ENCODE measurements around the gene PCNA.
"Not testable (repeated sequence)": the region's sequence is repeated elsewhere in the genome, so short reads cannot be mapped to it uniquely, and the experiment has no call there.

PCNA gene

DNA sequence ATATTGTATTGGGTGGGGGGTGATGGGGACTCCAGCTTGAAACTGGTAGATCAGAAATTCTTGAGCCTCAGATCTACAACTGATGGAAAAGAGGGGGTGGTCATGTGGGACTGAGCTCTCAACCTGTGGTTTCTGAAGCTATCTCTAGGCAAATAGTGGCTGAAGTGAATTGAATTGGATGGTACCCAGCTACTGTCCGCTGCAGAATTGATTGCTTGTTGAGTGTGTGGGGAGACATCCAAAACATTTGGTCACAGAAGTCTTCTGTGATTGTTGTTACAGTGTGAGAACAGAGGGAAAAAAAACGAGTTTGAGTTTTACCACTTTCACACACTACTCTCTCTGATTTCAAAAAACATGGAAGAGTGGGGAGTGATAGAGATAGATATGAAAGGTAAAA lies 21.9 kb upstream of the PCNA start:
- no peak for DNase-seq

DNA sequence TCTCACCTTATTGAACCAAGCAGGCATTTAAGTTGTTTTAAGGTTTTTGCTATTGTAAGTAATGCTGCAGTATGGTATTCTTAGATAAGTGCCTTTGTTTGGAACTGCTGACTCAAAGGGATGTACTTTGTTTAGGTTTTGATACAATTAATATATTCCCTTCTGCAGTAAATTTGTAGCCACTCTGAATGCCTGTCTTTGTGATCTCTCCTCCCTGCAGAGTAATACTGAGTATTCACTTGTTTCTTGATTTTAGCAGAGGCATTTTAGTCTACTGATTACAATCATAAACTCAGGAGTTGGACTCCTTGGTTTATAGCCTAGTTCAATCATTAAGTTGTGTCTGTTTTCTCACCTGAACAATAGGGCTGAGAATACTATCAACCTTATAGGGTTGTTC lies 20.4 kb upstream of the PCNA start:
- DNase-seq, result no peak

DNA sequence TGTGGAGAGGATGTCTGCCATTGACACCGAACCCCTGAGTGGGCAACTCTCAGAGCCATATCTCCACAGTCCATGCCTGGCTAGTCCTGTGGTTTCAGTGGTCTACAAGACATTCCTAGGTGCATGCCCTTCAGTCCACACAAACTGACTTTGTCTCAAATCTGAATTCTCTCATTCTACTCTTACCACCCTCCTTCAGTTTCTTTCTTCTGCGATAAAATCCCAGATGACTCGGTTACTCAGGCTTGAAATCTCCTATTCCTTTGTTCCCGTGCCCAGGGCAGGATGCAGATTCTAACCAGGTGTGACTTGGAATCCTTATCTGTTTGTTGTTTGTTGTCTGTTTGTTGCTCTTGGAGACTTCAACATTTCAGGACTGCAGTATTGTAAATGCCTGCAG lies 16.3 kb upstream of the PCNA start:
- DNase-seq, result no peak

DNA sequence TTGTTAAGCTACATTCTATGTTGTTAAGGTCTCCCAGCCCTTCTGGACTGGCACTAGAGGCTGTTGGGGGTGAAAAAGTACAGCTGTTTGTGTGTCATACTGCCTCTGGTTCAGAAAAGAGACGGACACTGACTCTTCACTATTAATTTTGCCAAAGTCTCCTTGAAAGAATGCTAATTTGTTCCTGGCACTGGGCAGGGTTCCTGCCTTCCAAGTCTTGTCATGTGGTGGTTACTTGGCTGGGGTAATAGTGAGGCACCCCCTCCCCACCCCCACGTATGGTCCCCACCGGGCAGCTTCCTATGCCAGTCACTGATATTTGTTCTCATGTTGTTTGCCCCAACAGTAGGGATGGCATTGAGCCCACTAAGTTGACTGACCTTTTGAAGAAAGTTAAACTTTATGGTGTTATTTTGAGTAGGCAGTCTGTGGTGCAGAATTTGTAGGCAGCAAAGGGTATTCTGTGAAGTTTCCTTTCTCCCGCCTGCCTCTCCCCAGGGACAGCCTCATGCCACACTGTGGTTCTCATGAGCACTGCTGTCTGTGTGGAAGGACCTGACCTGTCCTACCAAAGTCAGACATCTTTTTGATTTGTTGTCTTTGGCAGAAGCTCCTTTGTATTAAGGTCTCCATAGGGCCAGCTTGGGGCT lies 15.7 kb upstream of the PCNA start:
- DNase-seq, result no peak

DNA sequence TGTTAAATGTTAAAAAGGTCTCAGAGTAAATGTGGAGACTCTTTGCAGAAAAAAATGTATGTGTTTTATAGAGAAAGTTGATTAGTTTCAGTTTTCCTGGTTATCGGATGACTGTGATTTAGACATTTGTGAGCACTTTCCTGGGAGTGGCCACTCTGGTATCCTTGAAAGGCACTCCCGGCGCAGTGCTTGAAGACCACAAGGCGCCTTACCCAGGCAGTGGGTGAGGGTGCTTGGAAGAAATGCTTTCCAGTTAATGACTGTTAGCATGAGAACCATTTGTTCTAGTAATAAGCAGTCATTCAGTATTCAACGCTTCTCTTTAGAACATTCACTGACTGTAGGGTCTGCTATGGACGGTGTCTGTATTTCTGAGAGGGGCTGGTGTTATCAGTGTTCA lies 14.2 kb upstream of the PCNA start:
- no peak for DNase-seq

DNA sequence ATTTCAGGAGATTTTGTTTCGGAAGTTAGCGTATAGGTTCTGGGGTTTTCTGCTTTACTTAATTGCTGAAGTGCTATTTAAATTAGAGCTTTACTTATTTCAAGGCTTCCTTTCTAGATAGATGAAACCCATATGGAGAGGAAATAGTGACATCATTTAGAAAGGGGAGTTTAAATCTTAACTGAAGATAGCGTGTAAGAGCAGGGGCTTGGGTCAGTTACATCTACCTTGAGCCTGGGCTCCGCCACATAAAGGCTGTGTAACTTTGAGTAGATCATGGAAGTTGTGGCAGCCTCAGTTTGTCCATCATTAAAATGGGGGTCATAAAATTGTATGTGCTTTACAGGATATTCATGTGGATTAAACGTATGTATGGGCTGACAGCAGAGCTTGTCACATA lies 11.7 kb upstream of the PCNA start:
- no peak for DNase-seq

DNA sequence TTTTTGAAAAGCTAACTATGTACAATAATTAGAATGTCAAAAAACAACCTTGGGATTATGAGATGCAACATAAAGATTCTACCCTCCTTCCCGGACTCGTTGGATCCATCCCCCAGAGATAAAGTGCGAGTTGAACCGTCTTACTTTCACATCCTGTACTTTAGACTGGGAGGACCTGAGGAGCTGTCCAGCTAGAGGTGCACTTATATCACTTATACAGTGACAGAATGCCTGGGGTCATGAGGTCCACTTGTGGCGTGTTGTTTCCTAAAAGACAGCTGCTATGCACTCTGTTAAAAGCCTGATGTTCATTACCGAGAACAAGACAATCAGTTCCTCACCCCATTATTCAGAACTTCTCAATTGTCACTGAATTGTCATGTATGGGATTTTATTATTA lies 9.1 kb upstream of the PCNA start:
- no peak for DNase-seq

DNA sequence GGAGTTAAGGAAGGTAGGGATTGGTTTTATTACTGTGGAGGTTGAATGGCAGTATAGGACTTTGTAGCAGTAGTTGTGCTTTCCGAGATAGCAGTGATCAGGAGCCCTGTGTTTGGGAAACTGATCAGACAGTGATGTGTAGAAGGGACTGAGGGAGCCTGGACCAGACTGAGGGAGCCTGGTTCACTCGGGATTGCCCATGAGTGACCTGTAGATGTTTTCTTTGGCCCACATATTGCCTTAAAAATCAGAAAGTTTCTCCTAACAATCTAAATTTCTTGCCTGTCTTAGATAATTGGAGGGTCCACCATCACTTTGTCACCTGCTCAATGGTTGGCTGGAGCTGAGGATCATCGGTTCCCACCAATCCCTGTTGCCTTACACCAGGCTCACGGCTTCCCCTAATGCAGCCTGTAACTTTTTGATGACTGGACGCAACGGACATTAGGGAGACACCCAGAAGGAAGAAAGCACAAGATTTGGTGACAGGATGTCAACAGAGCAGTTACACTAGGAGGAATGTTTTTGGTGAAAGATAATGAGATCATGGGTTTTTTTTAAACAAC lies 8.2 kb upstream of the PCNA start:
- DNase-seq, result no peak

DNA sequence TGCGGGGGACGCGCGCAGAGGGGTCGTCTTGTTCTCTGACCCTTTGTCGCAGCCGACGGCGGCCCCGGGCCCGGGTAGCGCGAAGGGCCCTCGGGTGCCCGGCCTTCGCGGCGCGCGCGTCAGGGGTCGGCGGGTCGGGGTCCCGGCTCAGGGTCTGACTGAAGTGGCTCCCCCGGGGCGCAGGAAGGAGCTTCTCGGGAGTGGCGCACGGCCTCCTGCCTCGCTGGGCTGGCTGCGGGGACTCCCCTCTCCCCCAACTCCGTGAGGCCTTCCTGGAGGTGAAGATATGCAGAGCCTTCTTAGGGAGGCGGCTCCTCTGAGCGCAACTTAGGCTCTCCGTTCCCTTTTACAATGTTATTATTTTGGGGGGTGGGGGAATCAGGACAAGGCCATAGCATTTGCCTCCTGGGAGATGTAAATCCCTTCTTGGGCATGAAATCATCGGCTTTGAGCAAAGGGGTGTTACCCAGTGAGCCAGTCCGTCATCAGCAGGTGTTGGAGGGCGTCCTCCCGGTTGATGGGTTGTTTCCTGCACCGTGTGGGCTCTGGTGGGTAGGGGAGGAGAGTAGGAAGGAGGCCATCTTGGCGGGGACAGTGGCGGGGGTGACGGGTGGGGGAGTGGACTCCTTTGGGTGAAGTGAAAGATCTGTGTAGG lies 7.6 kb upstream of the PCNA start:
- DNase-seq, result peak; percentile 78 to 79

DNA sequence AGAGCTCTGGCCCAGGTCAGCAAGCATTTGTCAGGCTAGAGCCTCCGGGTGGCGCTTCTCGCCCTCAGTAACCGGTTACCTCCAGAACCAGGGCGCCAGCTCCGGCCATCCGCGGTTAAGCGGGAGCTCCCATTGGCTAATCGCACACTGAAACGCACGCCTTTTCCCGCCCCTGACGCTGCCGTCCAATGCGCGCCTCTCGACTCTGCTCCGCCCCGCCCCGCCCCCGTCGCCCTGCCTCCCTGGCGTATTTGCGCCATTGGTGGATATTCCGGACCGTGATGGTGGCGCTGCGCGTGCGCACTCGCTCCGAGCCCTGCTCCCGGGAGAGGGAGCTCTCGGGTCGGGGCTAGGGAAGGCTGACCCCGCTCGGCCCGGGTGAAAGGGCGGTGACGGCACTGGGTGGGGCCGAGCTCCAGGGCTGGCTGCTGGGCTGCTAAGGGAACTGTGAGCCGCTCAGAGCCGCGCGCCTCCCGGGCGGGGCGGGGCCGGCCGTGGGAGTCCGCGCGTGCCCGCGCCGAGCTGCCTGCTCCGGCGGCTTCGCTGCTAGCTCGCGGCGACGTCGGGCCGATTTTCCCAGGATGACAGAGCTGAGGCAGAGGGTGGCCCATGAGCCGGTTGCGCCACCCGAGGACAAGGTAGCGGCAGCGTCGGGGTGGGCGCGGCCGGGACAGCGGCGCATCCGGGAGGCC lies 6.9 kb upstream of the PCNA start, which contains the start of gene CDS2:
Gene CDS2, plus strand, starts transcription at position 497 of the 692 bp plus-strand sequence. Its CDS starts 85 bp downstream, at position 582.
- peak; percentile 100 for DNase-seq

DNA sequence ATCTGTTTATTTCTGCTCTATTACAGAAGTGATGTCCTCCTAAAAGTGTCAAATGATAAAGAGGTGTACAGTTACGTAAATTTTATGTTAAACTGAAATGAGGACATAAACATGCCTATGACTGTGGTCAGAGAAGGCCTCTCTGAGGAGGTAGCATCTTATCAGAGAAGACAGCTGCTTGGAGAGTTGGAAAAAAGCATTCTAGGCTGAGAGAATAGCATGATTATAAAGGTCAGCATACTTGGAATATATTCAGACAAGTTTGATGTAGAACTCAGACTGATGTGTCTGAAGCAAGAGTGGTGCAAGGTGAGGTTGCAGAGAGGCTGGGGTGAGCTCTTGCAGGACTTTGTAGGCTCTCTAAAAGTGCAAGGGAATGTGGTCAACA lies 3.1 kb upstream of the PCNA start:
- no peak for DNase-seq

DNA sequence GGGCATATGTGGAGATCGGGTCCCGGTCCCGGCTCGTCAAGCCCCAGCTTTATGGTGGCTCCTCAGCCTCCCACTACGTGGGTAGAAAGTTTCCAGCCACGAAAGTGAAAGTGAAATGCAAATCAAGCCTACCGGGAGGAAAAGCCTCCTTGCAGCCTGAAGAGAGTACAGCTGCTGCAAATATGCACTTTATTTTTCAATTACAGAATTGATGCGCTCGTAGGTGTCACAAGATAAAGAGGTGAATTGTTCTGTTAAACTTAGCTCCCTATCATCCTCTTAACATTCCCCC lies 373 bp upstream of the PCNA start:
- no peak for DNase-seq

DNA sequence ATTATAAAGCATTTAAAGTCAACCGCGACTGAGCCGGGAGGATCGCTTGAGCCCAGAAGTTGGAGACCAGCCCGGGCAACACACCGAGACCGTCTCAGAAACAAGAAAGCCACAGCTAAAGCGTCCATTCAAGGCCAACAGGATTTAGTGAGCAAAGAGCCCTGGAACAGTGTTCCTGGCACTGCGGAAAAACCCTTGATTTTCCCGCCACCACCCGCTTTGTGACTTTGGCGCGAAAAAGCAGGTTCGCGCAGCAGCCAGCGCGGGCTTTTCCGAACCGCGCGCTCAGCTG lies 669 bp downstream of the PCNA start:
- no peak for DNase-seq

DNA sequence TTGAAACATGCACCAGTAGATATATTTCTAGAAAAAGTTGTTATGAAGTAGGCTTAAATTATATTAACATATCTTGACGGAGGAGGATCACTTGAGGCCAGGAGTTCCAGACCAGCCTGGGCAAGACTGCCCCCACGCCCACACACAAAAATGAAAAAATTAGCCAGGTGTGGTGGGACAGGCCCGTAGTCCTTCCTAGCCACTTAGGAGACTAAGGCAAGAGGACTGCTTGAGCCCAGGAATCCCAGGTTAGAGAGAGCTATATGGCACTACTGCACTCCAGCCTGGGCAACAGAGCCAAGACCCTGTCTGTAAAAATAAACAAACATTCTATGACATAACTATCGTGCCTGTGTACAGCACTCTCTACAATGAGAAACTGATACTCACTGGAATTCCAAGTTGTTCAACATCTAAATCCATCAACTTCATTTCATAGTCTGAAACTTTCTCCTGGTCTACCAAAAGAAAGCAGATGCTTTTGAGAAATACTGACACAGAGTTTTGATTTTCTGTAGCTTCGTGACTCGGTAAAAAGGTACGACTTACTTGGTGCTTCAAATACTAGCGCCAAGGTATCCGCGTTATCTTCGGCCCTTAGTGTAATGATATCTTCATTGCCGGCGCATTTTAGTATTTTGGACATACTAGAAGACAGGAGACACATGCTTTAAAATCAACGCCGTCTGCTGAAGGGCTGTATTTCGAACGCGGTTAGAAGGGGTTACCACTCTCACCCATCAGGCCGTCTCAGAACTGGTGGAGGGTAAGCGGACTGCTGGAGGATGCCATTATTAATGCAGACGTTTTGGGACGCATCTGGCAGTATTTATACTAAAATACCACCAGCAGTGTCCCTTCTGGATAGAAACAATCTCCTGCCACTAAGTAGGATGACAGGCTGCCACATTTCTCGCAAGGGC lies 1.3 kb downstream of the PCNA start:
- peak; percentile 36 to 51 for DNase-seq

DNA sequence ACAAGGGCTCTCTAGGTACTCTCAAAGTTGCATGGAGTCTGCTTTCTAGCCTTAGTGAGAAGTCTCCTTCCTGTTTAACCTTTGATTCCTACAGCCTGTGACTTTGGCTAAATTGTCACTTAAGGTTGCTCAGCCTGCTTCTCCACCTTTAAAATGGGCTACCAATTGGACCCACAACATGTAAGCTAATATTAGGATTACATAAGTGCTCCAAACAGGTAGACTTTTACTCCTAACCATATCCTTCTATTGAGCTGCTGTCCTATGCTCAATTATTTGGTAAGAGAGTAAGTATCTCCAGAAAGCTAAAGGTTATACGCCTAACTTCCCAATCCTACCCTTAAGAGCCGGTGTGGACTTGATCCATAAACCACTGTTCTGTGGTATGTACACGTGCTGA lies 2.9 kb downstream of the PCNA start:
- no peak for DNase-seq

DNA sequence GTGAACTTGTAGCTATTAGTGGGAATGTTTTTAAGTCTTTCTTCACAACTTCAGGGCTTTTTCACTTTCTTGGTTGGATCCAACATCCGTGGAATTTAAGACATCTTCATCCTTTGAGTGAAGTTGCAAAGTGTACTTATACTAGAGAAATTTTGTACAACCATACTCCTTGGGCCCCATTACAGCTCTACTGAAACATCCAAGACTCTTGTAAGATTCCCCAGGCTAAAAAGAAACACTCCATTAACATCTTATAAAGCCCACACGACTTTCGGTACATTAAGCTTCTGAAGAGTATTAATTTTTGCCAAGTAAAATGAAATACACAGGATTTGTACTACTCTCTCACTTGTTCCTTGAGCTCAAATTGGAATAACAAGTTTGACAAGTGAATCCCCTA lies 5.4 kb downstream of the PCNA start:
- no peak for DNase-seq

DNA sequence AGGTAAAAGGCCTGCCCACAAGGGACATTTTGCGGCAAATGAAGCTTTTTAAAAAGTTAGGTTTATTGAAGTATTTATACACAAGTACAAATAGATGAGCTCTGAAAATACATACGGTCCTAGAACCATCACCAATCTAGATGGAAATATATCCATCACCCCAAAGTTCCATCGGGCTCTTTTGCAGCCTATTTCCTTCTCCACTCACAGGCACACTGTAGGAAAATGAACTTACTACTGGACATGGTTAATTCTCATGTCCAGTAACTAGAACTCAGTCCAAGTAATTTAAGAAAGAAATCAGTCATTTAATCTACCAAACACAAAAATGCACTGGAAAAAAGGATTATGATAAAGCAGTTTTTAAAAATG lies 6.2 kb downstream of the PCNA start:
- DNase-seq, result no peak

DNA sequence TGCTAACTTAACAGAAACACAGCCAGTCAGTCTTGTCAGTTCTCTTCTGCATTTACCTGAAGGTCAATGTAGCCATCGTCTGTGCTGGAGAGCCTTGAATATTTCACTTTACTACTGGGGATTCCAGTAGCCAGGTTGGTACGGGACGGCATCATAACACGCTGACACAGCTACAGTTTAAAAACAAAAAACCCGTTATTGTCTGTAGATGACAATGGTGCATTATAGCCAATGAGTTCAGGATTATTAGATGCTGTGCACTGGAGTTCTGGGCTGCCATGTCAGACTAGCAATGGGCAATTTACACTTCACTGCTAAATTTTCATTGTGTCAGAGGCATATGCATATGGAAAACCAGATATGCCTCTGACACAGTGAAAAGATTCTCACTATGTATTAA lies 10.5 kb downstream of the PCNA start:
- DNase-seq, result no peak

DNA sequence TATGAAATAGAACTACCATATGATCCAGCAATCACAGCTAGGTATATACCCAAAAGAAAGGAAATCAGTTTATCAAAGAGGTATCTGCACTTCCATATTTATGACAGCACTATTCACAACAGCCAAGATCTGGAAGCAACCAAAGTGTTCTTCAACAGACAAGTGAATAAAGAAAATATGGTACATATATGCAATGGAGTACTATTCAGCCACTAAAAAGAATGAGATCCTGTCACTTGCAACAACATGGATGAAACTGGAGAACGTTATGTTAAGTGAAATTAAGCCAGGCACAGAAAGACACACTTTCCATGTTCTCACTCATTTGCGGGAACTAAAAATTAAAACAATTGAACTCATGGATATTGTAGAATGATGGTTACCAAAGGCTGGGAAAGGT lies 15.3 kb downstream of the PCNA start:
- DNase-seq, result no peak

DNA sequence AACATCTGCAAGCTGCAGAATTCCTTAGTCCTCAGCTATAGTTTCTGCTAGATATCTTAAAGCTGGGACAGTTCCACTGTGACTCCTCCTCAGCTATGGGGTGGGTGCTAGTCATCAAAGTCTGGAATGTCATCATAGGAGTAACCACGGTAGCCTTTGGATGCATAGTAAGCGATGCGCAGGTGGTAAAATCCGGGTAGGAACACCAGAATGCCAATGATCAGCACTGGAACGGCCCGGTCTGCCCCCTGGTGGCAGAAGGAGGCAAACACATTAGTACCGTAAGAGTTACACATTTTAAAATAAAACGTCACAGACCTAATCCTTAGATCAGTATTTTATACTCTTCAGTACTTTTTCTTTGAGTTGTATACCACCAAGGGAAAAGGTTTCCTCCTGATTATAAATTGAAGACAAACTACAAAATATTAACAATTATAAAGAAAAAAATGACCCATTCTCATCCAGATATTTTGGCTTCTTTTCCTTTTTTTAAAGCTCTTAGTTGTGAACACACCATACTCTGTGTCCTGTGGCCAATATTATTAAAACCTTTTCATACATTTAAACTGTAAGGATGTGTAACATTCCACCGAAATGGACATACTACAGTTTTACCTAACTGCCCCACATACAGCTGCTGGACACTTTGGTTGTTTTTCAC lies 18.9 kb downstream of the PCNA start:
- peak; percentile 86 to 88 for DNase-seq

DNA sequence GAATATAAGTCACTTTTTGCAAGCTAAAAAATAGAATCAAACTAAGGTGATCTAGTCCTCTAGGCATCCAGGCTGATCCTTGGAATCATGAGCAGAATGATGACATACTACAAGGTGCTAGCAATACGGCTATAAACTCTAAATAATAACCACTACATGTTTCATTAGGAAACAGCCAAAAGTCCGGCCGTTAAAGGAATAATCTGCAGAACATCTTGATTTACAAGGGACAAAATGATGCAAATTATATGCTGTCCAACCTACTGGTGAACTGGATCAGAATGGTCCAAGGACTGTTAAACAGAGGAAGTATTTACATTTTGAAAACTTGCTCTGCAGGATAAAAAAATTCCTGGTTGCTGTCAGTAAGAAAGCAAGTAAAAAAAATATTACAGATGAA lies 19.8 kb downstream of the PCNA start:
- not testable (repeated sequence) for DNase-seq

DNA sequence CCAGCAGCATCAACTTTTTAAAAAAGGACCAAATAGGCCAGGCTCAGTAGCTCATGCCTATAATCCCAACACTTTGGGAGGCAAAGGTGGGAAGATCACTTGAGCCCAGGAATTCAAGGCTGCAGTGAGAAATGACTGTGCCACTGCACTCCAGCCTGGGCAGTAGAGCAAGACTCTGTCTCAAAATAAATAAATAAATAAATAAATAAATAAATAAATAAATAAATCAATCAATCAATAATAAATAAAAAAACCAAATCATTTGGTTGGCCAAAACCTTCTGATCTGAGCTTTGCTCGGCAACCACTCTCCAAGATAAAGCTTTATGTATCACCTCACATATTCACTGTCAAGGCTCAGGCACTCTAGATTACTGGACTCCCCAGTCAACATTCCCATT lies 20.7 kb downstream of the PCNA start:
- DNase-seq, result not testable (repeated sequence)

DNA sequence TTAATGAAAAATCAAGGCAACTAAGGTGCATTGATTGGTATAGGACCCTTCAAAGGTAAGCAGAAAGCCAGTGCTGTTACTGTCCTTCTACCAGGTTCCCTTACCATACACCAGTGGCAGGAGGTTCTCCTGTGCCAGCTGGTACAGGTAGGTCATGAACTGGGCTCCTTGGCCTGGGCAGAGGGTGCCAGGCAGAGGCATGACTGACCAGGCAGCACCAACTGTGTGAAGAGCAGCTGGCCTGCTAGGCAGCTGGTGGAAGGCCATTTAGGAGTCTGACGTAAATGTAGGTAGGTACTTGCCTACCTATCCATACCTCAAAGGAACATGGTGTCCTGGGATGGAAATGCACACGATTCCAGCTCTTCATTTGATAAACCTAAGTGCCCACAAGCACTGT lies 23.3 kb downstream of the PCNA start:
- DNase-seq, result no peak
